HG03378 (cell line): ENCODE results near the gene BBS9.
"Not testable (repeated sequence)": the region's sequence is repeated elsewhere in the genome, so short reads cannot be mapped to it uniquely, and the experiment has no call there.

Experiments
- ATAC-seq: cut with Tn5 transposase; IDR thresholded peaks from one replicate; pipeline ENCODE4 v1.9.1; 2021; ENCODE audit warnings: mild to moderate bottlenecking, moderate library complexity; ENCODE audit not compliant: unreplicated experiment

The BBS9 gene

DNA sequence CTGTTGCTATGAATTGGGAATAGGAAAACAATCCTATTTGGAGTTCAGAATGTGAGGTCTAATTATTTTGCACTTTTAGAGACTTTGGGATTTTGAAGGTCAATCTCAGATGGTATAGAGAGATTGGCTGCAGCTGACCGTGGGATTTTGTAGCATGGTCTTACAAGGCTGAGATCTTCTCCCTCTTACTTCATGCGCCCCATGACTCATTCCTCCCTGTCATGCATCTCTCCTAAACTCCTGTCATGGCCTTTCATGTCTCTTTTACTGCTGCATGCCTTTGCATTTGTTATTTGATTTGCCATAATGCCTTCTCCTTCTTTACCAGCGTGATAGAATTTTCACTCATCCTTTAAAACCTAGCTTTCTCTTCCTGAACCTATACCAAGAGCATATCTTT lies 133.1 kb downstream of the BBS9 start:
- no peak for ATAC-seq

DNA sequence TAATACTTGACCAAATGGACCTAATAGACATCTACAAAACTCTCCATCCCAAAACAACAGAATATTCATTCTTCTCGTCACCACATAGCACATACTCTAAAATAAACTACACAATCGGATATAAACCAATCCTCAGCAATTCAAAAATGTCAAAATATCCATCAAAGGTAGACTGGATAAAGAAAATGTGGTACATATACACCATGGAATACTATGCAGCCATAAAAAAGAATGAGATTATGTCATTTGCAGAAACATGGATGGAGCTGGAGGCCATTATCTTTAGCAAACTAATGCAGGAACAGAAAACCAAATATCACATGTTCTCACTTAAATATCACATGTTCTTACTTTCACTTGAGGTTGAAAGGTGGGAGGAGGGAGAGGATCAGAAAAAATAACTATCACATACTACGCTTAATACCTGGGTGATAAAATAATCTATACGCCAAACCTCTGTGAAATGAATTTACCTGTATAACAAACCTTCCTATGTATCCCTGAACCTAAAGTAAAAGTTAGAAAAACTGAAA lies 142.5 kb downstream of the BBS9 start:
- not testable (repeated sequence) for ATAC-seq

DNA sequence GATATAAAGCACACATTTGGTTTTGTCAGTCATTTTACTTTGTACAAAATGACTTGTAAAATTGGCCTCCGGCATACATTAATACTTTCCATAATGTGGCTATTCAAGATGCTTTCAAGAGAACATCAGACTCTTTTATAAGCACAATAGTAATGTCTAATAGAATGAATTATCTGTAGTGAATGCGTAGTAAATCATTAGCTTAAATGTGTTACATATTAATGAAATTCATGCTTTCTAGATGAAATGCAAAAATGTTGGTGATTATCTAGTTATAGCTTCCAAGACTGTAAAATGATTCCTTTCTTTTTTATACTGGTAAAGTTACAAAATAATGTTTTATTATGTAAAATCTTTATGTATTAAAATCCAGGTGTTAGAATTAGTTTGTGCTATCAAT lies 144.0 kb downstream of the BBS9 start:
- no peak for ATAC-seq

DNA sequence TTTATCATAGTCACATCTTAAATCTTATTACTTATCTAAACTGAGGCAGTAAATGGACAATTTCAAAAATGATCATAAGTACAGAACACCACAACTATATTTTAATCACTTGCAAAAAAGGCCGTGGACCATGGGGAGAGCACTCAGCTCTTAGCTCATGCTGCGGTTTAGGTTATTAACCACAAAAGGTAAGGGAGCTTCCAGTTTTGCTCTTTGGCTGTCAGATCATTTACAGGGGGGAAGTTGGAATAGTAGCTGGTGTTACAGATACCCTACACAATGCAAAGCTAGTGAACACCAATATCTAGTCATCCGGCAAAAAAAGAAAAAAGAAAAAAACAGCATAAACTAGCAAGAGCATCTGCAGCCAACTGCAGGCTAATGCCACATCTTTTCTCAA lies 147.0 kb downstream of the BBS9 start:
- ATAC-seq: no peak

DNA sequence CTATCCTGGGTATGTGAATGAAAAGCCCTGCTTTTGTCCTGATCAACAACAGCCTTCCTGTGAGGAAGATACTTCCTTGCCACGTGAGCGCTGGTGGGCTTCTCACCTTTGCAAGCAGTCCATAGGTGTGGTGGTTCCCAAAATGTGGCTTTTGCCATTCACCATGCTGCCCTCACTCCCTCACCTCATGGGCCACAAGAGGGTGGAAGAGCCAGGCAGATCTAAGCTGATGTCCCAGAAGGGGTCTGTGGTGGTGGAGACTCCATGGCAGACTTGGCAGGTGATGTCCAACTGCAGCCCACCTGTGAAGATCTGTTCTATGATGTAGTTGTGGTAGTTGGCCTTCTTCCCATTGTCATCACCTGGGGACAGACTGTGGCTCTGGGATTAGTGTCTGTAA lies 147.4 kb downstream of the BBS9 start:
- ATAC-seq: no peak

DNA sequence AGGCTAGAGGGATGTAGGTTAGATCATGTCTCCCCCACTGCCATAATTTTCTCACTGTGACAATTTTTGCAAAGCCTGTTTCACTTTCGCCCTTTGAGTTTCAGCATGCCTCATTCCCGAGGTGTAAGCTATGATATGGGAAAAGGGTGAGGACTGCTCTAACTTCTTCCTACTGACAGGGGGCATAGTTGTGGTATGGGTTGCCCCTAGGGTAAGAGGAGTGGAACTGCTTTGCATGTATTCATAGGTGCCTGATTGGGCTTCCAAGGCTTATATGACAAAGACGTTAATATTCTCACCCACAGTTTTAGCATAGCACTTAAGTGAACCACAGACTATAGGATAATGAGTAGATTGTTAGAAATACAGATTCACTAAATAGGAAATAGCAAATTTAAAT lies 148.7 kb downstream of the BBS9 start:
- ATAC-seq: no peak

DNA sequence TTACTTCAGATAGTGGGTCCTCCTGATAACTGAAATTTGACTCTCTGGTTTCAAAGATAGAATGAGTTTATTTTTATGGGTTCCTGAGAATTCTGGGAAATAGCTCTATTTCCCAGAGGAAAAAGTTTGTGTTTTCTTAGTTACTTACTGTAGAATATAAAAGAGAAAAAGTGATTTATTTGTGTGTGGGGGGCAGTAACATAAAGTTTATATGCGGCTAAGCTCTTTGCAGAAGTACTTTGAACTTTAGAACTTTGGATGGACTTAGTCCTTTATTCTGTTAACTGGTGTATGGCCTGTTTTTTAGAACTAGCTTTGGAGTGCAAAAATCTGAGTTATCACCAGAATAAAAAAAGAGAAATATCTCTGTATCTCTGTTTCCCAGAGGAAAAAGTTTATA lies 157.1 kb downstream of the BBS9 start:
- no peak for ATAC-seq

DNA sequence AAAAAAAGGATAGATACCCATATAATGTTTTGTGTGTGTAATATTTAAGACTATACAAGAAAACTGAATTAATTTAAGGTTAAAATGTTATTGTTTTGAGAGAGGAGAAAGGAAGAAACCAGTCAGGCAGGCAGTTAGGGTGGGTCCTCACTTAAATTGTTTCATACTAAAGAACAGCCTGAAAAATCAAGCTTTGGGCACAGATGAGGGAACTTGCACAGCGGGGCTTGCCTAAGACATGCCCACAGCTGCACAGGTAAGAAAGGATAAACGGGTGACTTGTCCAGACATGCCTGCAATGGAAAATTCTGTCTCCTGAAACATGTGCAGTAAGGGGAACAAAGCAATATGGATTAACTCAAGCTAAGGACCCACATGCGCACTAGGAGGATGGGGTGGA lies 158.4 kb downstream of the BBS9 start:
- no peak for ATAC-seq

DNA sequence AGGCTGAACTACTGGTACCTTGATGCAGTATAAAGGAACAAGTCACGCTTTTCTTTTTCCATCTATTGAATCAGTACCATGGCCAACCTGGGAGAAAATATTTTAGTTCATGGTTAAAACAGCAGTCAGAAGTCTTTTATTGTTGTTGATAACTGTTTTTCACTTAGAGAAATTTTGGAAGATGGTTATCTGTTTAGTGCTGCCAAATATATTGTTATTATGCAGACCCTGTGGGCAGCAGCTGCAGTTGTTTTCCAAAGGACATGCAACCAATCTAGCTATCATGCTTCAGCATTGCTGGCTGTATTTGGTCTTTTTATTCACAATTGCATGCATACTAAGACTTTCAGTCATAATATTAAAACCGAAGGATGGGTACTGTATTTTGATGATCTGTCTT lies 169.5 kb downstream of the BBS9 start:
- ATAC-seq: no peak

DNA sequence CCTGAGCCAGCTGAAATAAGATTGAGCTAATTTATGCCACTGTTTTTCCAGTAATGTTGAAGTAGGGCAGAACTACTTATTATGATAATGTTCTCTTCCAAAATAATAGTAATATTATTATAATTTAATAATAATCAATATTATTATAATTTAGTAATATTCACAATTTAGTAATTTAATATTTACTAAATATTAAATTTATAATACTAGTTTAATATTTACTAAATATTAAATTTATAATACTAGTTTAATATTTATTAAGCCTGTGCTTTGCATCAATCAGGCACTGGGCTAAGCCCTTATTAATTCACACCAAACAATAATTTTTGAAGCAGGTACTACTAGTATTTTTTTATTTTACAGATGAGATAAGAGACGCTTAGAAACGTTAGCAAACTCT lies 170.1 kb downstream of the BBS9 start:
- ATAC-seq: no peak

DNA sequence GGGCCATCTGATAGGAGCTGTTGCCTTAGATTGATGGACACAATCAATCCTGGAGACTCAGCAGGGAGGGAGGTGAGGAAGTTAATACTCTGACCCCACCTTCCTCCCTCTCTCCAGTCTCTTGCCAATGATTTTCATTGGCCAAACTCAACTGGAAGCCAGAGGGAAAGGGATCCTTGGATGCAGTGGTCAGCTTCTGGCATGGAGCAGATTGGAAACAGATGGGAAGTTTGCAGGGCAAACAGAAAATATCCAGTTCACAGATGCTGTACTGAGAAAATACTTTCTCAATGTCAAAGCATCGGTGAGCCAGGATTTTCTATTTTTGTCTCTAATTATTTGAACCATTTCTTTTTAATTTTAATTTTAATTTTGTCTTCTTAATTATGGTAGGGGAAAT lies 170.8 kb downstream of the BBS9 start:
- no peak for ATAC-seq

DNA sequence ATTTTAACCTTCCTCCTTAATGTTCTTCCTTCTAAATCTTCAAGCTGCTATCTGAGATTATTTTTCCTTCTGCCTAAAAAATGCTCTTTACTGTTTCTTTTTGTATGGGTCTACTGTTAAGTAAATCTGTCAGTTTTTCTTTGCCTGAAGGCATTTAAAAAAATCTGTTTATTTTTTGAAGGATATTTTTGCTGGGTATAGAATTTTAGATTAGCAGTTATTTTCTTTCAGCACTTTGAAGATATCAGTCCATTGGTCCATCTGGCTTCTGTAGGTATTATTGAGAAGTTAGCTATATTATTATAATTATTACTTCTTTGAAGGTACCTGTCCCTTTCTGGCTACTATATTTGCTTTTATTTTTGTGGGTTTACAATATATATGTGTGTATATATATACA lies 171.4 kb downstream of the BBS9 start:
- no peak for ATAC-seq

DNA sequence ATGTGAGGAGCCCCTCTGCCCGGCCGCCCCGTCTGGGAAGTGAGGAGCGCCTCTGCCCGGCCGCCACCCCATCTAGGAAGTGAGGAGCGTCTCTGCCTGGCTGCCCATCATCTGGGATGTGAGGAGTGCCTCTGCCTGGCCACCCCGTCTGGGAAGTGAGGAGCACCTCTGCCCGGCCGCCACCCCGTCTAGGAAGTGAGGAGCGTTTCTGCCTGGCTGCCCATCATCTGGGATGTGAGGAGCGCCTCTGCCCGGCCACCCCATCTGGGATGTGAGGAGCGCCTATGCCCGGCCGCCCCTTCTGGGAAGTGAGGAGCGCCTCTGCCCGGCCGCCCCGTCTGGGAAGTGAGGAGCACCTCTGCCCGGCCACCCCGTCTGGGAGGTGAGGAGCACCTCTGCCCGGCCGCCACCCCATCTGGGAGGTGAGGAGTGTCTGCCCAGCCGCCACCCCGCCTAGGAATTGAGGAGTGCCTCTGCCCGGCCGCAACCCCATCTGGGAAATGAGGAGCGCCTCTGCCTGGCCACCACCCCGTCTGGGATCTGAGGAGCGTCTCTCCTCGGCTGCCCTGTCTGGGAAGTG lies 174.7 kb downstream of the BBS9 start:
- ATAC-seq: not testable (repeated sequence)

DNA sequence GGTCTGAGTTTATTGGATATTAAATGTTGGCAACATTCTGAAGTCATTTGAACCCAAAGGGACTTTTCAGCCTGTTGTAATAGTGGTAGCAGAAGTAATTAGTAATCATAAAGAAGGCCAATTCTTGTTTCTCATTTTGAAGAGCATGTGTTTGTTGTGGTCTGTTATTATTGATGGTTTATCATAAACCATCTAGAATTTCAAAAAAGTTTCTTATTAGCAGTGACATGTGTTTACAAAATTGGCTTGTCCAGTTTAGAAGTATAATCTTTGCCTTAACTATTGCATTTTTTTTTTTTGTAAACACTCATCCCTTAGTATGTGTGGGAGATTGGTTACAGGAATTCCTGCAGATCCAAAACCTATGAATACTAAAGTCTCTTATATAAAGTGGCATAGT lies 177.8 kb downstream of the BBS9 start:
- ATAC-seq: no peak

DNA sequence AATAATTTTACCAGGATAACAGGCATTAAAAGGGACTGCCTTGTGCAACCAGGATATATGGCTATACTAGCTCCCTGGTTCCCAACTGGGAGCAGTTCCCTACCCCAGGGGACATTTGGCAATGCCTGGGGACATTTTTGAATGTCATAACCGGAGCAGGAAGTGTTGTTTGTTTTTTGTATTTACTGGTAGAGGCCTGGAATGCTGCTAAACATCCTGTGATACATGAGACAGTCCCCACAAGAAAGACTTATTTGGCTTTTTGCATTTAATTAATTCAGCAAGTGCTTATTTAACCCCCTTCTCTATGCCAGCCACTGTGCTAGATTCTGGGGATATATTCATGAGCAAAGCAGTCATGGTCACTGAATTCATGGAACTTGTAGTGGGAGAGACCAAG lies 181.2 kb downstream of the BBS9 start:
- no peak for ATAC-seq

DNA sequence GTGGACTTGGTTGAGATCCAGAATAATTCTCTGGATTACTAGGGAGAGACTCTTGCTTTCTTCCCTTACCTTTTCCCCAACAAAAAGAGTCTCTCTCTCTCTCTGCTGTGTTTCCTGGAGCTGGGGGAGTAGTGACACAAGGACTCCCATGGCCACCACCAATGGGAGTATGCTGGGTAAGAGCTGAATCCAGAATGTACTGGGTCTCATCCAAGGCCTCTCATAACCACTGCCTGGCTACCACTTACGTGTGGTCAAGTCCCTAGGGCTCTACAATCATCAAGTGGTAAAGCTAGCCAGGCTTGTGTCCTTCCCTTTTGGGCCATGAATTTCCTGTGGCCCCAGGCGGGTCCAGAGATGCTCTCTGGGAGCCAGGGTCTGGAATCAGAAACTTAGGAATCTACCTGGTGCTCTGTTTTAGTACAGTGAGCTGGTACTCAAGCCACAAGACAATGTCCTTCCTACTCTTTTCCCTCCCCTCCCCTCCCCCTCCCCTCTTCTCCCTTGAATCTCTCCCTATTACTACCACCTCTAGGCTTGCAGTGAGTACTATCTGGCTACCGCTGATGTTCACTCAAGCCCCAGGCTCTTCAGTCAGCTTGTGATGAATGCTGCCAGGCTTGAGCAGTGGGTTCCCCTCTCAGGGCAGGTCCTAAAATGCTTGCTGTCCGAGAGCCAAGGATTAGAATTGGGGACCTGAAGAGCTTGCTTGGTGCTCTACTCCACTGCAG lies 196.6 kb downstream of the BBS9 start:
- ATAC-seq: no peak

DNA sequence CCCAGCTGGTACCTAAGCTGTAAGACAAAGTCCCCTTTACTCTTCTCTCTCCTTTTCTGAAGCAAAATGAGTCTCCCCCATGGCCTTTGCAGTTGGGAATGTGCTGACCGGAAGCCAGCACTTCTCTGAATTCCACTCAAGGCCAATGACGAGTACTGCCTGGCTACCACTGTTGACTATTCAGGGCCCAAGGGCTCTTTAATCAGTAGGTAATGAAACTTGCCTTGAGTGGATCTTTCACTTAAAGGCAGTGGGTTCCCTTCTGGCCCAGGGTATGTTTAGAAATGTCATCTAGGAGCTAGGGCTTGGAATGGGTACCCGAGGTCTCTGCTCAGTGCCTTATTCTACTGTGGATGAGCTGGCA lies 197.1 kb downstream of the BBS9 start:
- ATAC-seq: no peak

DNA sequence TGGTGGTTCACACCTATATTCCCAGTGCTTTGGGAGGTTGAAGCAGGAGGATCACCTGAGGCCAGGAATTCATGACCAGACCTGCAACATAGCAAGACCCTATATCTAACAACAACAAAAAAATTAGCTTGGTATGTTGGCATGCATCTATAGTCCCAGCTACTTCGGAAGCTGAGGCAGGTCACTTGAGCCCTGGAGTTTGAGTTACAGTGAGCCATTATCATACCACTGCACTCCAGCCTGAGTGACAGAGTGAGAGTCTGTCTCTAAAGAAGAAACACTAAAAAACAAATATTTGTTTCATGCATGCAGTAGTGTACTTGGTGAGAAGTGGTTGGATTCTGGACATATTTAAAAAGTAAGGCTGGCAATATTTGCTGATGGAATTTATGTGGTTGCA lies 198.1 kb downstream of the BBS9 start:
- ATAC-seq: no peak

DNA sequence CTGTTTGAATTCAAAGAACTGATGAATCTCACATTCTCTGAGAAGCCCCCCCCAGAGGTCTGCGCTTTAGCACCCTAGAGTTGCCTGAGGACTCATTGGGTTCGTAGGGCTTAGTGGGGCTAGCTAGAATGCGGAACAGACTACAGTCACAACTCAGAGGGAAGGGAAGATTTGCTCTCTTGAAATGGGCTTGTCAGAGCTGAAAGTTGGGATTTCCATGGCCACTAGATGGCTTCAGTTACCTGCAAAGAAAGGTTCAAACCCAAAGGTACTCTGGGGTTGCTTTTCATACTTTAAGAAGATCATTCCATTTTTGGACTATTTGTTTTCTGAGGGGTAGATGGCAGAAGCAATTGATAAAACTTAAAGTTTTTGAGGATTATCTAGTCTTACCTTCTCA lies 205.0 kb downstream of the BBS9 start:
- ATAC-seq: no peak

DNA sequence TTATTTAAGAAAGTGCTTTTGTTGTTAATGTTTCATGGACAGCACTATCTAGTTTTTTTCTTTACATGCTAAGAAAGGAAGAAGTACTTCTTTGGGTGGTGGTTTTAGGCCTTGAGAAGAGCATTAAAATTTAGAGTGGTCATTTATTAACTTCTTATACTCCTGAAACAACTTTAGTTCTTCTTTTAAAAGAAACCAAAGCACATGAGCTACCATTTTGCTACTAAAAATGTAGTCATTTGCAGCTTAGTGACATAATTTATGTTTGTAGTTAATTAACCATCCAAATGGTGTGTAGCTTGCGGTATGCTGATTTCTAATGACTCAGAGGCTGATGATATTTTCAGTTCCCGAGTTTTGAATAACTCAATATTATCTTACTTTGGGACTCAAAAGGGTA lies 207.5 kb downstream of the BBS9 start:
- no peak for ATAC-seq

DNA sequence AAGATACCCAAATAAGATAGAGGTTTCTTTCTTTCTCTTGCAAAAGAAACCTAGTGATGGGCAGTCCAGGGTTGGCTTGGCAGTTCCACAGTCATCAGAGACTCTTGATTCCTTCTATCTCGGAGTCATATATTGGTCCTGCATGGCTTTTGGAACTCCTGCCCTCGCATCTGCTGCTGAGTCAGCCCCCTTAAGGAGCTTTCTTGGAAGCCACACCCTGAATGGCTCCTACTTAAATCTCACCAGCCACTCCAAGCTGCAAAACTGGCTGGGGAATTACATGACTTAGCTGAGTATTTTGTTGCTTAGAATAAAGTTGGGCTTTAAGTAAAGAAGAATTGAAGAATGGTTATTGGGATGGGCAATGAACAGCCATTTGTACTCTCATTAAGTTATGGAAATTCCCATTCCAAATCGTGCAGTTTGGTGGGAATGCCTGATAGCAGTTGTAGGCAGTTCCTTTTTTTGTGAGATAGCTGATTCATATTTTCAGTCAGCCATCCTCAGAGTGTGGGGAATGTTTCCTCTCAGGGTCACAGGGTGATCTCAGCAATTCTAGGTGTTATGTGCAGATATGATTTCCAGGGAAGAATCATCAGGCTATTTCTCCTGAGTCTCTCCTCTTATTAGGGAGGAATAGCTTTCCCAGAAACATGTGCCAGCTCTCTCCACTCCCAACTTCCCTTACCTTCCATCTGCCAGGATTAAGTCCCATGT lies 209.9 kb downstream of the BBS9 start:
- no peak for ATAC-seq

DNA sequence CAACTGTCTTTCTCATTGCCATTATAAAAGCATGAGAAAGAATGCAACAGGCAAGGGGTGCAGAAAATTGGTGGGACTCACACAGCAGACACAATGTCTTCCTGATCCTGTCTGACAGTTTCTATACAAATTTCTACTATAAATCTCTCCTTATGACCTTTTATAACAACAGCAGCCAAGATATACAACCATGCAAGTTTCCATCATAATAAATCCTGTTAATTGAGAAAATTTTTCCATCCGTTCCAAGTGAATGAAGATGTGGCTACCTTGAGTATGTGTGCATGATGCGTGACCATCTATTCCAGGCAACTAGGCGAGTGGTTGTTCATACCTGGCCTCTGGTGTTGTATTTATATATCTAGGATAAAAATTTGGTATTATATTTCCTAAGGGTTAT lies 216.7 kb downstream of the BBS9 start:
- no peak for ATAC-seq
